ENCODE measurements around the gene SRI.

DNA sequence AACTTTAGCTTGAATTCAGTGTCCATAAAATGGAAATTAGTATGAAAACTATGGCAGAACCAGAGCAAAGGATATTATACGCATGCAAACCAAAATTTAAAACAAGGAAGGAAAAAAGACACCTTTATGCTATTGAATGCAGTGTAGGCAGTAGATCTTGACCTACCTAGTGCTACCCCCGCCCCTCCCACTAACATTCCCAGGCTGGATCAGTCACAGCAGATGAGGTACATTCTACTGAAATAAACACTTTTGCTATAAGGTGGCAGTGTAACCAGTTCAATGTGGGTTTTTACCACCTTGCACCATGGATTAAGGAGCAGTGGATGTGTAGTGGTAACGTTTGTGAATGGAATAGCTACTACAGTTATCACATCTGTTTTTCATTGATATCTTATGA lies 27.9 kb downstream of the SRI start:
- TF ChIP-seq, protein P1, sequence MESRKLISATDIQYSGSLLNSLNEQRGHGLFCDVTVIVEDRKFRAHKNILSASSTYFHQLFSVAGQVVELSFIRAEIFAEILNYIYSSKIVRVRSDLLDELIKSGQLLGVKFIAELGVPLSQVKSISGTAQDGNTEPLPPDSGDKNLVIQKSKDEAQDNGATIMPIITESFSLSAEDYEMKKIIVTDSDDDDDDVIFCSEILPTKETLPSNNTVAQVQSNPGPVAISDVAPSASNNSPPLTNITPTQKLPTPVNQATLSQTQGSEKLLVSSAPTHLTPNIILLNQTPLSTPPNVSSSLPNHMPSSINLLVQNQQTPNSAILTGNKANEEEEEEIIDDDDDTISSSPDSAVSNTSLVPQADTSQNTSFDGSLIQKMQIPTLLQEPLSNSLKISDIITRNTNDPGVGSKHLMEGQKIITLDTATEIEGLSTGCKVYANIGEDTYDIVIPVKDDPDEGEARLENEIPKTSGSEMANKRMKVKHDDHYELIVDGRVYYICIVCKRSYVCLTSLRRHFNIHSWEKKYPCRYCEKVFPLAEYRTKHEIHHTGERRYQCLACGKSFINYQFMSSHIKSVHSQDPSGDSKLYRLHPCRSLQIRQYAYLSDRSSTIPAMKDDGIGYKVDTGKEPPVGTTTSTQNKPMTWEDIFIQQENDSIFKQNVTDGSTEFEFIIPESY (IDR thresholded peaks at IDR 0.05) = no peak
- TF ChIP-seq, protein P2, sequence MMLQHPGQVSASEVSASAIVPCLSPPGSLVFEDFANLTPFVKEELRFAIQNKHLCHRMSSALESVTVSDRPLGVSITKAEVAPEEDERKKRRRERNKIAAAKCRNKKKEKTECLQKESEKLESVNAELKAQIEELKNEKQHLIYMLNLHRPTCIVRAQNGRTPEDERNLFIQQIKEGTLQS (IDR thresholded peaks at IDR 0.05) = no peak
- TF ChIP-seq YY1 (IDR thresholded peaks at IDR 0.05) = no peak
- TF ChIP-seq, protein P3, sequence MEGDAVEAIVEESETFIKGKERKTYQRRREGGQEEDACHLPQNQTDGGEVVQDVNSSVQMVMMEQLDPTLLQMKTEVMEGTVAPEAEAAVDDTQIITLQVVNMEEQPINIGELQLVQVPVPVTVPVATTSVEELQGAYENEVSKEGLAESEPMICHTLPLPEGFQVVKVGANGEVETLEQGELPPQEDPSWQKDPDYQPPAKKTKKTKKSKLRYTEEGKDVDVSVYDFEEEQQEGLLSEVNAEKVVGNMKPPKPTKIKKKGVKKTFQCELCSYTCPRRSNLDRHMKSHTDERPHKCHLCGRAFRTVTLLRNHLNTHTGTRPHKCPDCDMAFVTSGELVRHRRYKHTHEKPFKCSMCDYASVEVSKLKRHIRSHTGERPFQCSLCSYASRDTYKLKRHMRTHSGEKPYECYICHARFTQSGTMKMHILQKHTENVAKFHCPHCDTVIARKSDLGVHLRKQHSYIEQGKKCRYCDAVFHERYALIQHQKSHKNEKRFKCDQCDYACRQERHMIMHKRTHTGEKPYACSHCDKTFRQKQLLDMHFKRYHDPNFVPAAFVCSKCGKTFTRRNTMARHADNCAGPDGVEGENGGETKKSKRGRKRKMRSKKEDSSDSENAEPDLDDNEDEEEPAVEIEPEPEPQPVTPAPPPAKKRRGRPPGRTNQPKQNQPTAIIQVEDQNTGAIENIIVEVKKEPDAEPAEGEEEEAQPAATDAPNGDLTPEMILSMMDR (IDR thresholded peaks at IDR 0.05; ENCODE audit: low read depth, low read length, missing input control) = no peak
- TF ChIP-seq HNF4A (conservative IDR thresholded peaks at IDR 0.05) = no peak
